GM10248 (cell line): ENCODE data around the gene ZSWIM1.
A peak's percentile ranks its signal among the peaks of the same experiment; 100 is the strongest.

Source experiments
- CTCF ChIA-PET: fragments of 300-600 bp; sonication (Branson Sonifier 250); formaldehyde crosslinking; extraction: SDS; loops from one replicate; lab custom pipeline; 2021; ENCODE audit warnings: antibody characterized with exemption; lab: Yijun Ruan, JAX
- POLR2A ChIA-PET: fragments of 350-650 bp; sonication (Branson Sonifier 250); formaldehyde crosslinking; extraction: SDS; loops from one replicate; lab custom pipeline; 2020; ENCODE audit warnings: antibody characterized with exemption; lab: Yijun Ruan, JAX
- DNase-seq: peaks from one replicate; pipeline ENCODE4 v3.0.0; 2012; ENCODE audit errors: extremely low spot score
- TF ChIP-seq, protein P1 (sequence below): IDR thresholded peaks from 2 replicates; pipeline ENCODE4 v1.5.1; 2012; ENCODE audit warnings: mild to moderate bottlenecking, low read depth; ENCODE audit errors: extremely low read depth, missing control alignments, control extremely low read depth

ZSWIM1 gene

DNA sequence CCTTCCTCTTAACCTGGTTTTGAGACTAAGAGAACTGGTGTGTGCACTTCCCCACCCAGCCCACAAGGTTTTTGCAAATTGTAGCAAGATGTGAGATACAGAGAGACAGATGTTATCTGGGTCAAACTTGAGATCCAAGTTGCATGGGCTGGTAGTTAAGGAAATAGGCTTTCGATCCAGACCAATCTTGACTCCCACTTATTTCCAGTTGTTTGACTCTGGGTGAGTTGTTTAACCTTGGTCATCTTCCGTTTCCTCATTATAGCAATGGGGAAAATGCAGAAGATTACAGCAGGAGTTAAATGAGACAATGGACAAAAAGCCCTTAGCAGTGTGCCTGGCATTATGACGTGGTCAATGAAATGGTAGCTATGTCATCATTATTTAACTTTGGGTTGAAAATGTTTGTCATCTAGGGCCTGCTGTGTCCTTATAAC lies 45.7 kb upstream of the ZSWIM1 start:
- ChIA-PET CTCF (no interaction called here), POLR2A (no interaction called here)
- DNase-seq, result no peak
- TF ChIP-seq, protein P1, sequence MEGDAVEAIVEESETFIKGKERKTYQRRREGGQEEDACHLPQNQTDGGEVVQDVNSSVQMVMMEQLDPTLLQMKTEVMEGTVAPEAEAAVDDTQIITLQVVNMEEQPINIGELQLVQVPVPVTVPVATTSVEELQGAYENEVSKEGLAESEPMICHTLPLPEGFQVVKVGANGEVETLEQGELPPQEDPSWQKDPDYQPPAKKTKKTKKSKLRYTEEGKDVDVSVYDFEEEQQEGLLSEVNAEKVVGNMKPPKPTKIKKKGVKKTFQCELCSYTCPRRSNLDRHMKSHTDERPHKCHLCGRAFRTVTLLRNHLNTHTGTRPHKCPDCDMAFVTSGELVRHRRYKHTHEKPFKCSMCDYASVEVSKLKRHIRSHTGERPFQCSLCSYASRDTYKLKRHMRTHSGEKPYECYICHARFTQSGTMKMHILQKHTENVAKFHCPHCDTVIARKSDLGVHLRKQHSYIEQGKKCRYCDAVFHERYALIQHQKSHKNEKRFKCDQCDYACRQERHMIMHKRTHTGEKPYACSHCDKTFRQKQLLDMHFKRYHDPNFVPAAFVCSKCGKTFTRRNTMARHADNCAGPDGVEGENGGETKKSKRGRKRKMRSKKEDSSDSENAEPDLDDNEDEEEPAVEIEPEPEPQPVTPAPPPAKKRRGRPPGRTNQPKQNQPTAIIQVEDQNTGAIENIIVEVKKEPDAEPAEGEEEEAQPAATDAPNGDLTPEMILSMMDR, result no peak

DNA sequence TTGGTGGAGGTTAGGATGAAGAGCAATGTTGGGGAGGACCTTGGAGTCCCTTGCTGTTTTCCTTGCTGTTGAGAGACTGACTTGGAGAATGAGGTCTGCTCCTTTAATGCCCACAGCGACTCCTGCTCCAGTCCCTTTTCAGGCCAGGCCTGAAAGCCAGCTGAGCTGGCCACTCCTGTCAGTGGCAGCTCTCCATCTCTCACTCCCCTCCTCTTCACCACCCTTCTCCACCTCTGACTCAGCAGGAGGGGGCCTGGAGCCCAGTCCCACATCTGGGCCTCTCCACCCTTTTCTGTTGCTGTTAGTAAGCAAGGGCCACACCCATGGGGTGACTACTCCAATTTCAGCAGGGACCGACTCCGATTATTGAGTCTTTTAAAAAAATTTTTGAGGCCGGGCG lies 45.2 kb upstream of the ZSWIM1 start:
- DNase-seq, result no peak
- ChIA-PET POLR2A (no interaction called here), CTCF (no interaction called here)

GRCh38 chr20:45836841-45837240 lies 44.2 kb upstream of the ZSWIM1 start:
- TF ChIP-seq, protein P1, result no peak
- CTCF ChIA-PET, result no interaction called here
- no peak for DNase-seq
- POLR2A ChIA-PET, result no interaction called here

More for the DNA sequence above, 45.2 kb upstream of the ZSWIM1 start:
- TF ChIP-seq, protein P1, result no peak

GRCh38 chr20:45840700-45841198 lies 40.3 kb upstream of the ZSWIM1 start:
- ChIA-PET POLR2A (no interaction called here), CTCF (interaction anchor here (1.0 to 2.2 kb wide), 4 partner anchors 12 to 146 kb away, joined by 4 to 8 read pairs (median 4); partner anchors contain the start of genes CTSA and NEURL2)
- TF ChIP-seq, protein P1, result no peak
- DNase-seq, result no peak

DNA sequence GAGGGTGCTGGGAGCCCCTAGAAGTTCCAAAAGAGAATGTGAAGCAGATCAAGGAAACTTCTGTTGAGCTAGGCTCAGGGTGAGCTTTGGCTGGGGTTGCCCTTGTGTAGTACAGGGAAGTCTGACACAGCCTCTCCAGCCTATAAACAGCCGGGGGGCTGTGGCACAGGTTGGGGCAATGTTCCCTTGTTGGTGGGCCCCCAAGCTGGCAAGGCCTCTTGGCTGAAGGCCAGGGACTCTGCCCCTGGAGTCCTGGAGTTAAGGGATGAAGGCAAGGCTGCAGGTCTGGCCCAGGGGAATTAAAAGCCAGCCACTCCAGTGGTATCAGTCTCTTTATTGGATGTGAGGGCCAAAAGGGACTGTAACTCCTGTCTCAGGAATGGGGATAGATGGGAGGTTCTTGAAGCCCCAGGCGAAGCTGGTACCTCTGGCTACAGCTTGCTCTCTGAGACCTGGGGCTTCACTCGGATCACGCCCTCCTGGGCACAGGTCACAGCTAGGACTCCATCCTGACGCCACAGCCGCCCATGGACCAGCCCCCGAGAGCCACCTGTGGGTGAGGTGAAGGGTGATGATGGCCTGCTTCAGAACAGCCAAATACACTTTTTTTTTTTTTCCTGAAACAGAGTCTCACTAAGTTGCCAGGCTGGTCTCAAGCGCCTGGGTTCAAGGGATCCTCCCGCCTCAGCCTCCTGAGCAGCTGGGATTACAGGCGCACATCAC lies 39.5 kb upstream of the ZSWIM1 start:
- DNase-seq, result no peak
- CTCF ChIA-PET, result interaction anchor here (0.7 to 2.2 kb wide), 11 partner anchors 10 to 171 kb away, joined by 3 to 8 read pairs (median 4); partner anchors contain the start of genes ACOT8, CTSA, NEURL2 and ZSWIM3
- POLR2A ChIA-PET, result interaction anchor here (0.9 to 1.1 kb wide), 2 partner anchors 9 to 14 kb away, joined by 3 read pairs; no protein-coding TSS in a partner anchor
- TF ChIP-seq, protein P1, result no peak

- DNase-seq, result peak; percentile 82
- ChIA-PET CTCF (interaction anchor here (0.7 to 2.2 kb wide), 11 partner anchors 9 to 171 kb away, joined by 3 to 8 read pairs (median 4); partner anchors contain the start of genes ACOT8, CTSA, NEURL2 and ZSWIM3), POLR2A (interaction anchor here (0.7 to 1.1 kb wide), 3 partner anchors 9 to 14 kb away, joined by 3 read pairs; partner anchors contain the start of gene SNX21)
- TF ChIP-seq, protein P1, result no peak
These were observed 38.7 kb upstream of the ZSWIM1 start for GRCh38 chr20:45842169-45842812.
